ENCODE data around the gene ZFHX3.

- TF ChIP-seq CTCF (IDR thresholded peaks at IDR 0.05): no peak
- TF ChIP-seq POLR2A (IDR thresholded peaks at IDR 0.05): no peak
Measured at GRCh38 chr16:73000020-73000906, 47.7 kb downstream of the ZFHX3 start.

Data from testis (tissue), 2 donors.